GM15510 (cell line): ENCODE measurements around the gene MYOG.

ENCODE experiments used
- POLR2A ChIP-seq: IDR thresholded peaks from 3 replicates; pipeline ENCODE4 v1.6.1; 2011; ENCODE audit warnings: borderline replicate concordance; ENCODE audit not compliant: insufficient read length; ENCODE audit errors: extremely low read depth

Gene MYOG

DNA sequence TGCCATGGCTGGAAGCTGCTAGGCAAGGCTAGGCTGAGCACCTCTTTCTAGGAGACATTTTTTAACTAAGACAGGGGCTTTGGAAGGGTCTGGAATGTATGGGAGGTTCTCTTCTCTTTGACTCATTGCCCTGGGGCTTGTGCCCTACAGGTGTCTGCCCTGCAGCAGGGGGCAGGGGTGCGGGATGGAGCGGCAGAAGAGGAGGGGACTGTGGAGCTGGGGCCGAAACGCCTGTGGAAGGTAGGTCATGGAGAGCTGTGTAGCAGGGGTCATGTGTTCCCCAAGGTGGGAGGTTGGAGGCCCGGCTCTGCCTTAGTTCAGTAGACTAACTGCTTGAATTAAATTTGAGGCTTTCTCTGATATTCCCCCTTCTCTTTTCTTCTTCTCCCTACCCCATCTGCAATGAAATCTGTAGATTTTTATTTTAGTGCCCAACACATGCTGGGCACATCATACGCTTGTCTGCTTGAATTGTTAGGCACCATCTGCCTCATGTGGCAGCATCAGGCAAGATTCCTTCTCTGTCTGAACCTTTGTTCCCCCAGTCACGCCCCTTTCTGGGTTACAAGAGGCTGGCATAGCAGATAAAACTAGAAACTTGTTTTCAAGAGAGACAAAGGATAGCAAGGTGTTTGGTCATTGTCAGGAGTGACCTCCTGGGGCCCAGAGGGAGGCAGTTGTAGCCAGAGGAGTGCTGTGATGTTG, 41.1 kb downstream of the MYOG start:
- no peak for TF ChIP-seq POLR2A

DNA sequence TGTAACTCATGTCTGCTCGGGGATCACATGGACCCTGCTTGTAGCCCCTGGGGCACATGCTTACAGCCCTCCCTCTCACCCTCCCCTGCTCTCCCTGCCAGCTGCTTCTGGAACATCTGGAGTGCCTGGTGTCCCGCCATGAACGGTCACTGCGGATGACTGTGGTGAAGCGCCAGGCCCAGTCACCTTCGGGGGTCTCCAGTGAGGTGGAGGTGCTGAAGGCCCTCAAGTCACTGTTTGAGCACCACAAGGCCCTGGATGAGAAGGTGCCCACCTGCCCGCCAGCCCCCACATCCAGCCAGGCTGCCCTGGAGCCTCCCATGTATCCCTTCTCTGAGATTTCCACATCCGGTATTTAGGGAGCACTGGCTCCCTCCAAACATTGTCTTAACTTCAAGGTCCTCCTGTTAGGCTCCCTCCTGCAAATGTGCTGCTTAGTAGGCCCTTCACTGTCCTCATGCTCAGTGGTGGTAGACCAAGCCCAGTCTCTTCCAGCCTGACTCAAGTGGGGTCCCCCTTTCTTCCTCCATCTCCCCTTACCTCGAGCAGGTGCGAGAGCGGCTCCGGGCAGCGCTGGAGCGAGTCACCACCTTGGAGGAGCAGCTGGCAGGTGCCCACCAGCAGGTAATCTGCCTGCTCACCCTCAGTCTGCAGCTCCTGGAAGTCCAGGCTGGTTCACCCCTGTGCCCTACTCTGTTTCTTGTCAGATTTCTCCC, 41.8 kb downstream of the MYOG start:
- no peak for TF ChIP-seq POLR2A

DNA sequence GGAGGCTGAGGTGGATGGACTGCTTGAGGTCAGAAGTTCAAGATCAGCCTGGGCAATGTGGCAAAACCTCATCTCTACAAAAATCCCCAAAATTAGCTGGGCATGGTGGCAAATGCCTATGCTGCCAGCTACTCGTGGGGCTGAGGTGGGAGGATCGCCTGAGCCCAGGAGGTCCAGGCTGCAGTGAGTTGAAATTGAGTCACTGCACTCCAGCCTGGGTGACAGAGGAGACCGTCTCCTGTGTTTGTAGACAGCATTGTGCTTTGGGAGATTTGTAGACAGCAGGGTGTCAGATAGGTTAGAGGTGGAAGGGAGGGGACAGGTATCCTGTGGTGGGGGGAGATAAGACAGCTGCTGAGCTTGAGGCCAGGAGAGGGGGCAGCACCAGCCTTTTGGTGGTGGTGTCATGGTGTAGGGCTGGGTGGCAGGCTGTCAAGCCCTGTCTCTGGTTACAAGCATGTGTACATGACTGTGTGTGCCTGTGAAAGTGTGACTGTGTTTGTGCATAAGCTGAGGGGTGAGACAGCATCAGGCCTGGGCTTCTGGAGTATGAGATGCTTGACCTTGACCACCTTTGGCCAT, 44.4 kb downstream of the MYOG start:
- TF ChIP-seq POLR2A: no peak

DNA sequence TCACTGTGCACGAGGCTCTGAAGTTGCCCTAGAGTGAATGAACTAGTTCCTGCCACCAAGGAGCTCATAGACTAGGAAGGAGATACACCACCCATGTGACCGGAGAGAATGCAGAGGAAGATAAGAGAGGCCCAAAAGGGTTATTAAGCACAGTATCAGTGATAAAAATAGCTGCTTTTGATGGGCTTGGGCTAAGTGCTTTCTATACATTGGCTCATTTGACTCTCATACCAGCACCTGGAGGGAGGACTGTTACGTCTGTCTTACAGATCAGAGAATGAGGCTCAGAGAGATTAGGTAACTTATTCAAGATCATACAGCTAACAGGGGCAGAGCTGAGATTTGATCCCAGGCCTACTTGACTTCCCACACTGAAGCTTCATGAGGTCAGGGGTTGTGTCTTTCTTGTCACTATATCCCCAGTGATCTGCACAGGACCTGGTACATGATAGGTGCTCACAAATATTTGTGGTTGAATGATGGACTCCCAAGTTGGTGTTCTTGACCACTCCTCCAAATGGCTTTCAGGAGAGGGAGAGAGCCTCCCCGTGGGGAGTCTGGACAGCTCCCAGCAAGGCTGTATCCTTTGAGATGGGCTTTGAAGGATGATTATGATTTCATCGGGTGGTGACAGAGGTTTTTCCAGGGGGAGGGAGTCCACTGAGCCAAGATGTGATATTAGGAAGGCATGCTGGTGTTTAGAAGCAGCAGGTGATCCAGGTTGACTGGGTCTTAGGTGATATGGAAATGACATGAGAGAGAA, 45.1 kb downstream of the MYOG start:
- no peak for TF ChIP-seq POLR2A

DNA sequence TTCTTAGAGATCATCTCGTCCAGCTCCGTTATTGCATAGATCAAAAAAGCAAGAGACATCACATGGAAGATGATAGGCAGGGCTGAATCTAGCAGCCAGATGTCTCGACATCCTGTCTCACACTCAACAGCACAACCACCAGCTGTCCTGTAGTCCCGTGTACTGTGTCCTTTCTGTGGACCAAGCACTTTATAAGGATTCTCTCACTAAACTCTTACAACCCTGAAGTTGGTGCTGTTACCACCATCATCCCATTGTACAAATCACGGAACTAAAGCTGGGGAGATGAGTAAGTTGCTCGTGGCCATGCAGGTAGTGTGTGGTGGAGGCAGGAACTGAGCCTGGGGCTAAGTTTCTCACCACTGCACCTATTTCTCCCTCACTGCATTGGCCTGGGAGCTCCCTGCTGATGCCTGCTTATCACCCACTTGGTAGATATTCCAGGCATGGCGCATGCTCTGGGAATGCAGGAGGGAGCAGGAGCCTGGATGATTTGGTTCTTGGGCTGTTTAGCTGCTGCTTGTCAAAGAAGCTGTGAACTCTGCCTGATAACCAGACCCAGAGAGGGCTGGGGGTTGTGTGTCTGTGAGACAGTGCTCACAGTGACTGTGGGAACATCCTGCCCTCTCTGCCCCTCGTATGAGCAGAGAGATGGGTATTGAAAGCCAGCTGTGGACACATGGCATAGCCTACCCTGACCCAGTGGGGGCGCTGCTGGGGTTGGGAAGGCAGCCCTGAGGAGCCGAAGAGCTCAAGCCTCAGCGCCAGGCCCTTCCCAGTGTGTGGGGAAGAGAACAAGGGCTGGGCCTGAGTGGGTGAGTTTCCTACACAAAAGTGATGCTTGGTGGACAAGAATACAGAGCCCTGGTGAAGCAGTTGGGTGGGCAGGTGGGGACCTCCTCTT, 46.0 kb downstream of the MYOG start:
- TF ChIP-seq POLR2A: no peak

DNA sequence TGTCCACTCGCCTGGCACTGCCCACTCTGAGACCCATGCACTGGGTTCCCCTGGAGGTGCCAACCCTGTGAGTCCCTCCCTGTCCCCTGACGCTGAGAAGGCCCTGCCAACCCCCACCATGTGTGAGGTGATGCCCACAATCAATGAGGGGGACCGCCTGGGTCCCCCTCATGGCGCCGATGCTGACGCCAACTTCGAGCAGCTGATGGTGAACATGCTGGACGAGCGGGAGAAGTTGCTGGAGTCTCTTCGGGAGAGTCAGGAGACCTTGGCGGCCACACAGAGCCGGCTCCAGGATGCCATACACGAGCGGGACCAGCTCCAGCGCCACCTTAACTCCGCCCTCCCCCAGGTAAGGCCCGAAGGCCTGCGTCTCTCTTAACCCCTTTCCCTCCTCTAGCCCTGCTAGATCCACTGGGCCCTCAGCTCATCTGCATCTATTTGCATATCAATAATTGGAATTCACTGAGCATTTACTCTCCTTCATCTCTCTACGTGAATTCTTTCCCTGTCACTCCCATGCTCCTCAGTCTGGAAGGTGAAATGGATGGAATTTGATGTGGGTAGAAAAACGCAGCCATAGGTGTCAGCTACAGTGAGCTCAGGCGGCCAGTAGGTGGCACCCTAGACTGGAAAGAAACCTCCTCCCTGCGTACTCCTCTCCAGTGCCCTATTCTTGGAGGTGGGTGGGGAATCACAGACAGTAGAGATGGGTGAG, 46.8 kb downstream of the MYOG start:
- TF ChIP-seq POLR2A: no peak

DNA sequence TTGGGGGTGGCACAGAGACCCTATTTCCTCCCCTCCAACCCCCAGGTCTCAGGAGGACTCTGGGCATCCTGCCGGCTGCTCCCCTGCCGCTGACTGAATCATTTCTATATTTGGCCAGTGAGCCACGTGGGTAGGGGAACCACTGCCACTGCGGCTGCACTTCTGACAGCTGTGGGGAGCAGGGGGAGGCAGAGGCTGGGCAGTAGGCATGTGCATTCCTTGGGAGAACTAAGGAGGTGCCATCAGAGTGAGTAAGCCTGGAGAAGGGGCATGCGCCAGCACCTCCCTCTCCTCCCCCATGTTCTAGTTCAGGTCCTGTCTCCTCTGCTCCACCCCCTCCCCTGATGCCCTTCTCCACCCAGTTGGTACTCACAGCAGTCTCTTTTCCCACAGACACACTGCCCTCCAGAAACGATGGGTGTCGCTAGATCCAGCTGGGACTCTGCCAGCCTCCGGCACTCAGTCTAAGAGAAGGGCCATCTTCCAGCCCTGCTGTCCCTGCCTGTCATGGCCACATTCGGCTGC, 47.5 kb downstream of the MYOG start:
- TF ChIP-seq POLR2A: no peak

DNA sequence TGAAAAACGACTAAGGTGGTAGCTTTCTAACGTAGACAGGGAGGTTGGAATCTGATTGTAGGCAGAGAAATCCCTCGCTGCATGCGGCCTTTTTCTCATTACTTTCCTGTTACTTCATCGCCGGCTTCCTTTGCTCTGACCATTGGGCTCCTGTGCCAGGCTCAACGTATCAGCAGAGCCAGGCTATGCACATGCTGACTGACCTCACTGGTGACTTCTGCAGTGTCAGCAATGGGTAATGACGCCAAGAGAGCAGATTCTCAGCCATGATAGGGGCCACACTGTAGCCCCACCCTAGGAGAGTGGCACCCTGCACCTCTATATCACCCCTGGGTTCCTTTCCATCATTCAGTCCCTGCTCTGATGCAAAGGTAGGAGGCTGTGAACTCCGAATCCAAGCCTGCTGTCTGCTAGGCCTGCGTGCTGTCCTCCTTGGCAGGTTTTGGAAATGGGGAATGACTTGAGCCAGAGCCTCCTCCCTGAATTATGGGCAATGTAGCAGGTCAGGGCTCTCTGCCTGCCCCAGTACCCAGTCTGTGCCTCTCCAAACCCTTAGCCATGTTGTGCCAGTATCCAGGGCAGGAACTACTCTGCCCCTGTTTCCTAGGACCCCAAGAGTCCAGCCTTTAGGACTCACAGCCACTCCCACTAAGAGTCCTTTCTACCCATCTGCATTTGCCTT, 48.2 kb downstream of the MYOG start:
- TF ChIP-seq POLR2A: no peak

DNA sequence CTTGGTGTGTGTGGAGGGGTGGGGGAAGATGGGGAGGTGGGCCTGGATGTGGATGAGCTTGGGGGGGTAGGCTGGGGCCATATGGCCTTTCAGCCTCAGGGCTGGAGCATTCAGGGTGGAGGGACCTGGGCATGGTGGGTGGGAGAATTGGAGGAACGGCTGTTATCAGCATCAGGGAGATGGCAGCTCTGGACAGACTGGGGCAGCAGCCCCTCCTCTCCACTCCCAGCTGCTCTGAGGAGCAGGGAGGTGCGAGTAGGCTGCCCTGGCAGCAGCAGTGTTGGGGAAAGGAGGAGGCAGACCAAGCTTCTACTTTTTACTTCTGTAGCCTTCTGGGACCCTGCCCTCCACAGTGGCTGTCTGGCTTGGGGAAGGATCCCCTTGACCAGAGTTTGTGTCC, 49.3 kb downstream of the MYOG start:
- no peak for TF ChIP-seq POLR2A

DNA sequence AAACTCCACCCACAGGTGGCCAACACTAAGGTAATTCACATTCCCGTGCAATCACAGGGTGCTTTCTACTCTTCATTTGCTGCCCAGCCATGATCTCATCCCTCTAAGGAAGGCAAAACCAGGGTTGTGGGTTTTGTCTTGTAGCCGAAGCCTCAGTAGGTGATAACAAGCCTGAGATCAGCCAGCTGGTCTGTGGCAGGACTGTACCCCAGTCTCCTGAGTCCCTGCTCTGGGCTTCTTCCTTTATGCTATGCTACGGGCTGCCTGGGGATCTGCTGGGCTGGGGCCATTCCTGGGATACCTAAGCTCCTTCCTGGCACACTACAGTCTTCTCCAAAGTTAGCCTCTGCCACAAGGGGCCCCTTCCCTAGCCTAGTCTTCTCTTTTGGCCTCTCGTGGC, 49.7 kb downstream of the MYOG start:
- TF ChIP-seq POLR2A: no peak

DNA sequence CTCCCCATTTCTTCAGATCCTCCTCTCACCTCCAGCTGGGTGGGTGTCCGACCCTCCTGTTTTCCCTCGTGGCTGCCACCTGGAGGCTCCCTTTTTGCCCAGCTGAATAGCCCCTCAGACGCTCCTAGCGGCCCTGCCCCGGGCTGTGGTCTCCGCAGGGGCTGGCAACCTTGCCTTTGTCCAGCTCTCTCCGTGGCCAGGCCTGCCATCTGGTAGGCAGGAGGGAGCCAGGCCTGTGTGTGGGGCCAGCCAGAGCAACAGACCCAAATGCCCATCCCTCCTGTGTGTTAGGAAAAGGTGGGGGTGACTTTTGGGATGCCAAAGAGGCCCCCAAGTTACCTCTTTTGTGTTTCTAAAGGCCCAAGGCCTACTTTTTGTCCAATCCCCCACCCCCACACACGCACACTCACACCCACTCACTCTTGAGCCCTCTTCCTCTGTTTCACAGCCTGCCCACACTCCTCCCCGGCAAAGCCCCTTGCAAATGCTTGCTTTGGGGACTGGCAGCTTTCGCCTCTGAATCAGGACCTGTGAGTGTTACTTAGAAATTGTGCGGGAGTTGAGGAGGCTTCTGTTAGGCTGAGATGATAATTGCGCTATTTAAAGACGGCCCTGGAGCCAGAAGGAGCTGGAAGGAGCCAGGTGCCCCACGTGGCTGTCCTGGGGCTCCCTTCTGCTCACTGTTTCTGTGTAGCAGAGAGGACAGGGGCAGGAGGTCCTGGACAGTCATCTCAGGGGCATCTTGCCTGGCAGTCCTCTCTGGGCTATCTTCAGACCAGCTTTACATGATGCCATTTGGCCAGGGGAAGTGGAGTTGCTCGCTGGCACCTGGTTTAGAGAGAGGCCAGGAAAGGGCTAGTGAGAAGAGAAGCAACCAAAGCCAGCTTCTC, 50.5 kb downstream of the MYOG start:
- TF ChIP-seq POLR2A: no peak
